Memory B cell (primary cell): ENCODE measurements around the gene CDK11B.
"Not testable (repeated sequence)": the region's sequence is repeated elsewhere in the genome, so short reads cannot be mapped to it uniquely, and the experiment has no call there.

ENCODE experiments used
- ATAC-seq: fragments of 150-1000 bp; cut with Tn5 transposase; 2 replicates; pipeline ENCODE4 v1.10.0; 2021; ENCODE audit warnings: low read depth, mild to moderate bottlenecking, moderate library complexity
- DNase-seq, 2 donors: peaks; one replicate each; pipeline ENCODE4 v3.0.0; 2022; ENCODE audit warnings: low spot score in 2 of 2
- H3K27ac Mint-ChIP-seq: one replicate; pipeline ENCODE4 v1.8.0; 2022; ENCODE audit warnings: mild to moderate bottlenecking, moderate library complexity, mixed read lengths
- H3K27me3 Mint-ChIP-seq: one replicate; pipeline ENCODE4 v1.8.0; 2022; ENCODE audit warnings: mixed read lengths
- H3K36me3 Mint-ChIP-seq: one replicate; pipeline ENCODE4 v1.8.0; 2022; ENCODE audit warnings: mild to moderate bottlenecking, mixed read lengths
- H3K4me1 Mint-ChIP-seq: one replicate; pipeline ENCODE4 v1.8.0; 2022; ENCODE audit warnings: mixed read lengths
- H3K4me3 Mint-ChIP-seq: one replicate; pipeline ENCODE4 v1.8.0; 2022; ENCODE audit warnings: mild to moderate bottlenecking, moderate library complexity, mixed read lengths
- H3K9me3 Mint-ChIP-seq: one replicate; pipeline ENCODE4 v1.8.0; 2022; ENCODE audit warnings: mixed read lengths

CDK11B gene

DNA sequence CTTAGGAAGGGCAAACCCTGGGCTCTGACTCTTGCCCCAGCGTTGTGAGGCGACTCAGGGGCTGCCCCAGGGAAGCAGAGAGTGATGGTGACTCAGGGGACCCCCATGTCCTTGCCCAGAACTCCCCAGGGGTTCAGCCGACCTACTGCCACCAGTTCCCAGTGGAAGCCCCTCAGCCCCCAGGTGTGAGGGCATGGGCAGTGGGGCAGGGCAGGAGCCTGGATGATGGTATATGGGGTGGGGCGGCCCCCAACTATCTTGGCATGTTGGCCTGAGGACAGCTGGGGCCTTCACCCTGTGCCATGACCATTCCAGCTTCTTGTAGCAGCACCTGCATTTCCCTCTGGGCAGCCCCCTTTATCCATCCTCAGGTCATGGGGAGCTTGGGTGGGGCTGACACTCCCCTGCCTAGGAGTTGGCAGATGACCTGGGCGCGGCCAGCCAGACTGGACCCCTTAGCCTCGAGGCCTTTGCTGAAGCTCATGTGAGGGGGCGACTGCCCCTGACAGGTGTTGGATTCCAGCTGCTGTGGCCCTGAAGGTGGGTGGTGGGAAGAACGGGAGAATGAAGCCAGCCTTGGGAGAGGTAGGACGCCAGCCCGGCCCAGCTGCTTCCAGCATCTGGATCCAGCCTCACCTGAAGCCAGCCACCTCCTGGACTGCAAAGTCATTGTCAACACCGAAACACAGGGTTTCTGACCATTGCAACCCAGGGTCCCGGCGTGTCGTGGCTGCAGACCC is 57.1 kb downstream of the CDK11B start:
- no peak for DNase-seq
- peaks cover 9% of the 10 kb centered on the region for H3K27me3 Mint-ChIP-seq
- no peak for ATAC-seq
- no peak overlapping the region for H3K4me3 Mint-ChIP-seq
- no peaks in the 10 kb centered on the region for H3K36me3 Mint-ChIP-seq
- no peak overlapping the region for H3K27ac Mint-ChIP-seq
- H3K4me1 Mint-ChIP-seq: peaks cover 6% of the 10 kb centered on the region
- no peaks in the 10 kb centered on the region for H3K9me3 Mint-ChIP-seq

DNA sequence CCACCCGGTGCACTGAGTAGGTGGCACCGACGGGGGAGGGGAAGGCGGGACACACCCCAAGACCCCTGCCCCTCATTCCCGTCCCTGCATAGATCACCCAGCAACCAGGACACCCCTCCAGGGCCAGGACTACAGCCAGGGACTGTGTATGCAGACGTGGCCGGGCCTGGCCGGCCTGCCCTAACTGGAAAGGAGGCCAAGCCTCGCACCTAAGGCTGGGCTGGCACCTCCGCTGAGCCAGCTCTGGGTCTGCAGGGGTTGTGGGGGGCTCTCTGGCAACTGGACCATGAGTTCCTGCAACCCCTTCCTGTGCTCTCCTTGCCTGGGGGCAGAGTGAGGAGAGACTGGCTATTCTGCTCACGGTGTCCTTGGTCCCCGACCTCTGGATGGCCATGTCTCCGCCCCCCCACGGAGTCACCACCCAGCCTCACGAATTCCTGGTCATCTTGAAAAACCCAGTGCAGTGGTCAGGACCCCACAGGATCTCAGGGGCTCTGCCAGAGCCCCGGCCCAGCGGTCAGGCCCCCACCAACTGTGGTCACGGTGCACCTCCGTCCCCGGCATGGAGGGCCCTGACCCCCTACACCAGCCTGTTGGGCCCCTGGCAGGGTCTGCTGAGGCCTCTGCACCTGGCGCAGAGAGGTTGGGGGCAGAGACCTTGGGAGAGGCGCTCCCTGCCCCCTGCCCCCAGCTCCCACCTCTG is 57.8 kb downstream of the CDK11B start:
- Mint-ChIP-seq H3K27ac (no peak overlapping the region), H3K4me1 (peaks cover 5% of the 10 kb centered on the region), H3K27me3 (peaks cover 9% of the 10 kb centered on the region), H3K4me3 (peak overlapping the region; percentile 75), H3K36me3 (no peaks in the 10 kb centered on the region), H3K9me3 (no peaks in the 10 kb centered on the region)
- DNase-seq: no peak
- ATAC-seq: no peak

- no peak for DNase-seq
- H3K4me3 Mint-ChIP-seq: peak within 1 kb of the TSS; percentile 86
Observed at GRCh38 chr1:1599935-1600860, 58.6 kb downstream of the CDK11B start, which contains the start of gene FNDC10. Gene FNDC10 (minus strand): TSS chr1:1600135. CDS start chr1:1600015, 120 bp downstream.

DNA sequence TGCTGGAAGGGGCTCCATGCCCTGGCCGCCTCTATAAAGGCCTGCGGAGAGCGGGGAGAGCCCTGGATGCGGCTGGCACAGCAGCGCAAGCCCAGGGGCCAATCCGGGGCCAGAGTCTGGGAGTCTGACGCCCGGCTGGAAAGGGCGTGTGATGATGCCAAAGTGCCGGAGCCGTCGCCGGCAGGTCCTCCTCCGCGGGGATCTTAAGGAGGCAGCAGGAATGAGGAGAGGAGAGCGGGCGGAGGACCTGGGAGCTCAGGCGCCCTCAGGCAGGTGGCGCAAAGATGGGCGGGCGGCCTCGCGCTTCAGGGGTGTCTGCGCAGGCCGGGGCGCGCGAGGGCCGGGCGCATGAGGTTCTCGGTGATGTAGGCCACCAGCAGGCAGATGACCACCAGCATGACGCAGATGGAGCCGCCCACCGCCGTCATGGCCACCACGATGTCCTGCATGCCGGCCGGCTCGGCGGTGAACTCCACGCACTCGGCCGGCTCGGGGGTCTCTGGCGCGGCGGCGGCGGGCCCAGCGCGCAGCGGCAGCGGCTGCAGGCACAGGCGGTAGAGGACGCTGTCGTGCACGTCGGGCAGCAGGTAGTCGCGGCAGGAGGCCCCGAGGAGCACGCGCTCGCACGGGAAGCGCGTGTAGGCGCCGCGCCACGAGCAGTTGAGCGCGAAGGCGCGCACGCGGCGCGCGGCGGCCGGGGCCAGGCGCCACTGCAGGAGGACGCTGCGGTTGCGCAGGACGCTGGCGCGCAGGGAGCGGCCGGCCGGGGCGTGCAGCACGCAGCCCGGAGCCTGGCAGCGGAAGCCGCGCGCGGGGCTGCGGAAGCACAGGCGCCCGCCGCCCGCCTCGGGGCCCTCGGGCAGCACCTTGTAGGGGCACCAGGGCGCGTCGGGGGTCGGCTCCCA is 59.5 kb downstream of the CDK11B start:
- ATAC-seq: peak; percentile 34
- Mint-ChIP-seq H3K36me3 (no peaks in the 10 kb centered on the region), H3K4me3 (peak overlapping the region; percentile 86), H3K27me3 (peaks cover 6% of the 10 kb centered on the region), H3K9me3 (no peaks in the 10 kb centered on the region), H3K4me1 (peaks cover 5% of the 10 kb centered on the region), H3K27ac (no peak overlapping the region)
- DNase-seq: no peak

More at GRCh38 chr1:1599935-1600860, 58.6 kb downstream of the CDK11B start, which contains the start of gene FNDC10:
- Mint-ChIP-seq H3K27me3 (peaks cover 9% of the 10 kb centered on the region), H3K9me3 (no peaks in the 10 kb centered on the region), H3K36me3 (no peaks in the 10 kb centered on the region), H3K27ac (no peak within 1 kb of the TSS), H3K4me1 (peaks cover 5% of the 10 kb centered on the region)
- peak; percentile 27 for ATAC-seq

GRCh38 chr1:1598720-1599029 is 60.1 kb downstream of the CDK11B start:
- no peak overlapping the region for H3K27ac Mint-ChIP-seq
- no peak for DNase-seq
- H3K27me3 Mint-ChIP-seq: peaks cover 6% of the 10 kb centered on the region
- H3K9me3 Mint-ChIP-seq: no peaks in the 10 kb centered on the region
- H3K4me3 Mint-ChIP-seq: peak overlapping the region; percentile 86
- H3K4me1 Mint-ChIP-seq: peaks cover 5% of the 10 kb centered on the region
- no peak for ATAC-seq
- H3K36me3 Mint-ChIP-seq: no peaks in the 10 kb centered on the region

- Mint-ChIP-seq H3K4me3 (peak overlapping the region; percentile 21), H3K9me3 (no peaks in the 10 kb centered on the region), H3K36me3 (no peaks in the 10 kb centered on the region), H3K27ac (no peak overlapping the region), H3K27me3 (peaks cover 6% of the 10 kb centered on the region), H3K4me1 (peaks cover 5% of the 10 kb centered on the region)
- ATAC-seq (no peak), DNase-seq (no peak)
Observed at GRCh38 chr1:1598051-1598719, 60.6 kb downstream of the CDK11B start.

DNA sequence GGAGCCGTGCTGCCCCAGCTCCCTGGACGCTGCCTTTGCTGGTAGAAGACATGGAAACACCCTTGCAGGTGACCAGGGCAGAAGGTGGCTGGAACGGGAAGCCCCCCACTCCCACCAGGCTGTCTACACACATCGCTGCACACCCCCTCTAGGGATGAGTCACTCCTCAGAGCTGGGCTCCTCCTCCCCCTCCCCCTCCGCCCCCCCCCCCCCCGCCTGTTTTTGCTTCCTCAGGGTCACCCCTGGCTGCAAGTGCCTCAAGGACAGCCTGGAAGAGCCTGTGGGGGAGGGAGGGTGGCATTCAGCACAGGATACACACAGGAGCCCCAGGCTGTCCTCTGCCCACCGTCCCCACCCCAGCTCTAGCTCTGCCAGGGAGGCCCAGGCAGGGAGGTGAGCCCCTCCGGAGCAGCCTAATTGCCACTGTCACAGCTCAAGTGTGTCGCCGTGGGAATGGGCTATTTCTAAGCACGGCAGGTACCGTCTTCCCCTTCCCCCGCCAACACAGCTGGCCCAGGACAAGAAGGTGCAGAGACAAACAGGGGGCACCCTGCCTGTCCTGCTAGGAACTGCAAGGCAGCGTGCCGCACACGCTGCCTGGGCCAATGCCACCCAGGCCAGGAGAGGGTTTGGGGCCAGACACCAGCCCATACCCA is 61.4 kb downstream of the CDK11B start:
- DNase-seq (no peak), ATAC-seq (peak; percentile 73)
- Mint-ChIP-seq H3K9me3 (no peaks in the 10 kb centered on the region), H3K27ac (no peak overlapping the region), H3K27me3 (peaks cover 6% of the 10 kb centered on the region), H3K4me3 (peak overlapping the region; percentile 21), H3K36me3 (no peaks in the 10 kb centered on the region), H3K4me1 (no peaks in the 10 kb centered on the region)

GRCh38 chr1:1596493-1597274 is 62.1 kb downstream of the CDK11B start:
- Mint-ChIP-seq H3K27me3 (peaks cover 6% of the 10 kb centered on the region), H3K36me3 (no peaks in the 10 kb centered on the region), H3K4me3 (no peak overlapping the region), H3K4me1 (no peaks in the 10 kb centered on the region), H3K9me3 (no peaks in the 10 kb centered on the region), H3K27ac (no peak overlapping the region)
- ATAC-seq (no peak), DNase-seq (no peak)

DNA sequence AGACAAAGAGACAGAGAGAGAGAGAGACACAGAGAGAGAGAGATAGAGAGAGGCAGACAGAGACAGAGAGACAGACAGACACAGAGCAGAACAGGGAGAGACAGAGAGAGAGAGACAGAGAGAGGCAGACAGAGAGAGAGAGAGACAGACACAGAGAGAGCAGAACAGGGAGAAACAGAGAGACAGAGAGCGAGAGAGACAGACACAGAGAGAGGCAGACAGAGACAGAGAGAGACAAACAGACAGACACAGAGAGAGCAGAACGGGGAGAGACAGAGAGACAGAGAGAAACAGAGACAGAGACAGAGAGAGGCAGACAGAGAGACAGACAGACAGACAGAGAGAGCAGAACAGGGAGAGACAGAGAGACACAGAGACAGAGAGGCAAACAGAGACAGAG is 63.5 kb downstream of the CDK11B start:
- ATAC-seq, H3K4me3 Mint-ChIP-seq, H3K27ac Mint-ChIP-seq, DNase-seq, H3K9me3 Mint-ChIP-seq, H3K27me3 Mint-ChIP-seq, H3K36me3 Mint-ChIP-seq, H3K4me1 Mint-ChIP-seq: not testable (repeated sequence)

DNA sequence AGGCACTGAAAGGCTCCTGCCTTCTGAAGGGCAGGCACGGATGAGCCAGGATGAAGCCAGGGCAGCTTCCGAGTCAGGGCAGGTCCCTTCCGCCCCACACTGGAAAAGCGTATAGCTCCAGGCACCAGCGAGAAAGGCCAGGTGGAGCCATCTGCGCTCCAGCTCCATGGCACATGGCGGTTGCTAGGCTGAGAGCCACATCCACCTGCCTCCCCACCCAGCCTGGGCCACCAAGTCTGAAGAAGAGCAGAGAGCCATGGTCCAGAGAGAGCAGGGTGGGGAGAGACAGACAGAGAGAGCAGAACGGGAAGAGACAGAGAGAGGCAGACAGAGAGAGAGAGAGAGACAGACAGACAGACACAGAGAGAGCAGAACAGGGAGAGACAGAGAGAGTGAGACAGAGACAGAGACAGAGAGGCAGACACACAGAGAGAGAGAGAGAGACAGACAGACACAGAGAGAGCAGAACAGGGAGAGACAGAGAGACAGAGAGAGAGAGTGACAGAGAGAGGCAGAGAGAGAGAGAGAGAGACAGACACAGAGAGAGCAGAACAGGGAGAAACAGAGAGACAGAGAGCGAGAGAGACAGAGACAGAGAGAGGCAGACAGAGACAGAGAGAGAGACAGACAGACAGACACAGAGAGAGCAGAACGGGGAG is 64.1 kb downstream of the CDK11B start:
- Mint-ChIP-seq H3K9me3 (no peaks in the 10 kb centered on the region), H3K36me3 (no peaks in the 10 kb centered on the region), H3K4me1 (no peaks in the 10 kb centered on the region), H3K4me3 (no peak overlapping the region), H3K27ac (no peak overlapping the region), H3K27me3 (peaks cover 6% of the 10 kb centered on the region)
- no peak for DNase-seq
- ATAC-seq: peak; percentile 36

- ATAC-seq (no peak), DNase-seq (no peak)
- Mint-ChIP-seq H3K9me3 (no peaks in the 10 kb centered on the region), H3K27ac (no peak overlapping the region), H3K4me1 (no peaks in the 10 kb centered on the region), H3K36me3 (no peaks in the 10 kb centered on the region), H3K4me3 (no peak overlapping the region), H3K27me3 (peaks cover 4% of the 10 kb centered on the region)
Observed at GRCh38 chr1:1593834-1594601, 64.8 kb downstream of the CDK11B start.
